Endodermal cell (in vitro differentiated cells): ENCODE results near the gene INSYN2B. TPM values are rescaled to one million over a fixed set of nuclear protein-coding genes. Genes with fewer than 3 reads are reported as not detected.

Experiments
- DNase-seq: peaks from one replicate; pipeline ENCODE4 v3.0.0-alpha.2; 2017
- H3K27ac ChIP-seq: 2 replicates; pipeline ENCODE4 v1.5.1; 2013; ENCODE audit warnings: mild to moderate bottlenecking, low read depth, low read length, moderate library complexity
- H3K27me3 ChIP-seq: 2 replicates; pipeline ENCODE4 v1.6.1; 2013; ENCODE audit warnings: mild to moderate bottlenecking, low read length, moderate library complexity; ENCODE audit not compliant: insufficient read depth, control insufficient read depth, poor library complexity, severe bottlenecking
- H3K36me3 ChIP-seq: 2 replicates; pipeline ENCODE4 v1.7.0; 2013; ENCODE audit warnings: mild to moderate bottlenecking, low read length, moderate library complexity; ENCODE audit not compliant: control insufficient read depth, insufficient read depth
- H3K4me1 ChIP-seq: one replicate; pipeline ENCODE4 v1.7.0; 2013; ENCODE audit warnings: low read length; ENCODE audit not compliant: control insufficient read depth, insufficient read depth
- H3K4me3 ChIP-seq: 2 replicates; pipeline ENCODE4 v1.5.1; 2013; ENCODE audit warnings: mild to moderate bottlenecking, low read length, moderate library complexity
- H3K9ac ChIP-seq: 2 replicates; pipeline ENCODE4 v1.6.1; 2013; ENCODE audit warnings: mild to moderate bottlenecking, low read length, moderate library complexity; ENCODE audit not compliant: poor library complexity, severe bottlenecking; ENCODE audit errors: extremely low read depth
- H3K9me3 ChIP-seq: 2 replicates; pipeline ENCODE4 v1.6.1; 2013; ENCODE audit warnings: mild to moderate bottlenecking, low read length, moderate library complexity; ENCODE audit not compliant: control insufficient read depth
- H3K27ac Mint-ChIP-seq: 2 replicates; pipeline ENCODE4 v1.8.0; 2020; ENCODE audit warnings: mixed read lengths
- H3K27me3 Mint-ChIP-seq: 2 replicates; pipeline ENCODE4 v1.8.0; 2021; ENCODE audit warnings: mild to moderate bottlenecking, mixed read lengths; ENCODE audit not compliant: insufficient read depth
- H3K36me3 Mint-ChIP-seq: 2 replicates; pipeline ENCODE4 v1.8.0; 2020; ENCODE audit warnings: low read depth, mixed read lengths
- H3K4me1 Mint-ChIP-seq: 2 replicates; pipeline ENCODE4 v1.8.0; 2020; ENCODE audit warnings: mixed read lengths
- H3K4me3 Mint-ChIP-seq: 2 replicates; pipeline ENCODE4 v1.8.0; 2020; ENCODE audit warnings: mild to moderate bottlenecking, moderate library complexity, mixed read lengths
- H3K9me3 Mint-ChIP-seq: 2 replicates; pipeline ENCODE4 v1.8.0; 2020; ENCODE audit warnings: mild to moderate bottlenecking, mixed read lengths
- WGBS, 2 experiments: methylation state at CpG; one replicate each; pipeline versions ENCODE4 v1.1.5 to v1.1.7; 2013; ENCODE audit warnings: missing lambda C conversion rate in 2 of 2, mixed read lengths in 1 of 2; ENCODE audit not compliant: insufficient coverage in 1 of 2, insufficient read length in 1 of 2; 5-methylcytosine and 5-hydroxymethylcytosine counted together
- total RNA-seq, 2 donors: library from RNA; stranded (reverse); fragmentation: NEBNext Ultra II Directional in 1 of 2; extraction: Animal tissue kit (Norgen Biotek cat#: 25700) in 1 of 2; gene quantifications; 2 replicates in 1 of 2; 3 replicates in 1 of 2; pipeline ENCODE4 v1.2.1, GENCODE V29; 2021
- TF ChIP-seq, protein P1 (sequence below): fragments of 200-600 bp; sonication (generic); conservative IDR thresholded peaks from 2 replicates; pipeline ENCODE4 v1.5.0; 2021; ENCODE audit warnings: antibody characterized with exemption, mild to moderate bottlenecking

INSYN2B gene
- total RNA-seq, 2 donors from 2014 or later = not detected

DNA sequence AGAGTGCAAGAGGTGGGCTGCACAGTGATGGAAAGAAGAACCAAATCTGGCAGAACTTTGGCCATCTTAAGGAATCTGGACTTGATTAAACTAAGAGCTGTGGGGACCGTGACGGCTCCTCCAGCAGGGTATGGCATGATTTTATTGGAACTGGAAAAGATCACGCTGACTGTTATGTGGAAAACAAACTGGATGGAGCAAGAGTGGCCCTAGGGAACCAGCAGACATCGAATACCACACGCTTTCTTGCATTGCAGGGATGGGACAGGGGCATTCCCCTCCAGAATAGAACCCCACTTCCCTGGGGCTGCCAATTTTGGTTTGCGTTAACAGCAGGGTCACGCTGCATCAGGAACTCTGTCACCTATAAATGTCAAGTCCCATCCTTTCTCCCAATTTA is 38.8 kb downstream of the INSYN2B start:
- Histone ChIP-seq H3K27me3 (no peaks in the 10 kb centered on the region), H3K4me1 (no peaks in the 10 kb centered on the region), H3K4me3 (no peak overlapping the region), H3K9ac (no peak overlapping the region), H3K36me3 (no peaks in the 10 kb centered on the region), H3K9me3 (no peaks in the 10 kb centered on the region), H3K27ac (no peak overlapping the region)
- Mint-ChIP-seq H3K4me3 (no peak overlapping the region), H3K9me3 (no peaks in the 10 kb centered on the region), H3K36me3 (no peaks in the 10 kb centered on the region), H3K27me3 (no peaks in the 10 kb centered on the region), H3K27ac (no peak overlapping the region), H3K4me1 (peaks cover 15% of the 10 kb centered on the region)
- WGBS, 2 experiments = 94 to 98% methylated on average over 7 of the region's 7 CpGs
- TF ChIP-seq, protein P1, sequence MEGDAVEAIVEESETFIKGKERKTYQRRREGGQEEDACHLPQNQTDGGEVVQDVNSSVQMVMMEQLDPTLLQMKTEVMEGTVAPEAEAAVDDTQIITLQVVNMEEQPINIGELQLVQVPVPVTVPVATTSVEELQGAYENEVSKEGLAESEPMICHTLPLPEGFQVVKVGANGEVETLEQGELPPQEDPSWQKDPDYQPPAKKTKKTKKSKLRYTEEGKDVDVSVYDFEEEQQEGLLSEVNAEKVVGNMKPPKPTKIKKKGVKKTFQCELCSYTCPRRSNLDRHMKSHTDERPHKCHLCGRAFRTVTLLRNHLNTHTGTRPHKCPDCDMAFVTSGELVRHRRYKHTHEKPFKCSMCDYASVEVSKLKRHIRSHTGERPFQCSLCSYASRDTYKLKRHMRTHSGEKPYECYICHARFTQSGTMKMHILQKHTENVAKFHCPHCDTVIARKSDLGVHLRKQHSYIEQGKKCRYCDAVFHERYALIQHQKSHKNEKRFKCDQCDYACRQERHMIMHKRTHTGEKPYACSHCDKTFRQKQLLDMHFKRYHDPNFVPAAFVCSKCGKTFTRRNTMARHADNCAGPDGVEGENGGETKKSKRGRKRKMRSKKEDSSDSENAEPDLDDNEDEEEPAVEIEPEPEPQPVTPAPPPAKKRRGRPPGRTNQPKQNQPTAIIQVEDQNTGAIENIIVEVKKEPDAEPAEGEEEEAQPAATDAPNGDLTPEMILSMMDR = no peak
- no peak for DNase-seq

DNA sequence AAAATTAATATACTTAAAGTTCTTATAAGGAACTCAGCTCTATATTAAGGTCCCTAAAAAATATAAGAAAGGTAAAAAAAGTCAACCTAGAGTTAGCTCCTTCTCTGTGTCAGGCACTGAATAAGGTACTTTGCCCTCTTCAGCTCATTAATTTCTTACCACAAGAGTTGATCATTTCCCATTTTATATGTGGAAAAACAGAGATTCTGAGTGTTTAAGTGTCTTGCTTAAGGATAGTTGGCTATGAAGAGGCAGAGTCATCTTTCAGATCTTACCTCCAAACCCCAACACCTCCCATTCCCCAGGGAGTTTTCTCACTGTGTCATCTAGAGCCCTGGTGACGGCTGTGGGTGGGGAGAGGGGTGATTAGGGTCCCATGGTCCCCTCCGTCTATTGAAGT is 40.6 kb downstream of the INSYN2B start:
- Mint-ChIP-seq H3K4me1 (no peaks in the 10 kb centered on the region), H3K27me3 (no peaks in the 10 kb centered on the region), H3K4me3 (no peak overlapping the region), H3K9me3 (no peaks in the 10 kb centered on the region), H3K27ac (no peak overlapping the region), H3K36me3 (no peaks in the 10 kb centered on the region)
- Histone ChIP-seq H3K4me1 (no peaks in the 10 kb centered on the region), H3K36me3 (no peaks in the 10 kb centered on the region), H3K27ac (no peak overlapping the region), H3K9ac (no peak overlapping the region), H3K4me3 (no peak overlapping the region), H3K27me3 (no peaks in the 10 kb centered on the region), H3K9me3 (no peaks in the 10 kb centered on the region)
- WGBS, 2 experiments = 92% methylated on average over 2 of the region's 2 CpGs; no CpG with 5 or more reads in 1 of the 2 experiments
- no peak for DNase-seq
- TF ChIP-seq, protein P1 = no peak

DNA sequence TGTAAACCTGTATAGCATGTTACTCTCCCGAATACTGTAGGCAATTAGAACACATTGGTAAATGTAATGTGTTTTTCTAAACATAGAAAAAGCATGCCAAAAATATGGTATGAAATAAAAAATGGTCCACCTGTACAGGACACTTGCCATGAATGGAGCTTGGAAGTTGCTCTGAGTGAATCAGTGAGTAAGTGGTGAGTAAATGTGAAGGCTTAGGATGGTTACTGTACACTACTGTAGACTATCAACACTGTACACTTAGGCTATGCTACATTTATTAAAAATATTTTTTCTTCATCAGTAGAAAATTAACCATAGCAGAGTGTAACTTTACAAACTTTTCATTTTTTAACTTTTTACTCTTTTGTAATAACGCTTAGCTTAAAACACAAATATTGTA is 41.9 kb downstream of the INSYN2B start:
- no peaks in the 10 kb centered on the region for H3K27me3 ChIP-seq
- no peak overlapping the region for H3K4me3 ChIP-seq
- H3K9ac ChIP-seq = no peak overlapping the region
- Mint-ChIP-seq H3K4me3 (no peak overlapping the region), H3K4me1 (peaks cover 3% of the 10 kb centered on the region), H3K9me3 (no peaks in the 10 kb centered on the region), H3K36me3 (no peaks in the 10 kb centered on the region), H3K27ac (no peak overlapping the region), H3K27me3 (no peaks in the 10 kb centered on the region)
- TF ChIP-seq, protein P1 = no peak
- DNase-seq = no peak
- H3K9me3 ChIP-seq = no peaks in the 10 kb centered on the region
- no peak overlapping the region for H3K27ac ChIP-seq
- no peaks in the 10 kb centered on the region for H3K4me1 ChIP-seq
- 91 to 100% methylated on average over 2 of the region's 2 CpGs for WGBS, 2 experiments
- H3K36me3 ChIP-seq = no peaks in the 10 kb centered on the region
